Caki2 (cell line): ENCODE measurements around the gene TRAK1. TPM values are rescaled to one million over a fixed set of nuclear protein-coding genes. Genes with fewer than 3 reads are reported as not detected.
A peak's percentile ranks its signal among the peaks of the same experiment; 100 is the strongest.

Experiments used
- DNase-seq: peaks from one replicate; pipeline ENCODE4 v3.0.0-alpha.2; 2015; ENCODE audit warnings: low read depth
- in situ Hi-C: cut with HindIII; loops from 2 replicates; pipeline ENCODE4 v1.10.0; 2016; ENCODE audit warnings: low sequenced_read_pairs, low pct_unique_long_range_greater_than_20kb, mixed read lengths
- total RNA-seq: library from RNA; depleted of rRNA; stranded (reverse); fragments of >200 nt; shearing (Covaris generic); gene quantifications from 2 replicates; pipeline ENCODE4 v1.2.3, GENCODE V29; 2014; ENCODE audit warnings: low replicate concordance

The TRAK1 gene
- total RNA-seq, 1 experiment from 2014 or later, result 24.0 TPM

- in situ Hi-C loops, result no loop called here
- DNase-seq, result no peak
Observed at GRCh38 chr3:42115215-42115614, 24.1 kb downstream of the TRAK1 start.

GRCh38 chr3:42115946-42116345 is 24.8 kb downstream of the TRAK1 start:
- DNase-seq, result no peak
- in situ Hi-C loops, result no loop called here

GRCh38 chr3:42116466-42116865 is 25.3 kb downstream of the TRAK1 start:
- DNase-seq, result no peak
- in situ Hi-C loops, result no loop called here

- peak; percentile 83 for DNase-seq
- in situ Hi-C loops, result no loop called here
Observed at GRCh38 chr3:42117175-42118008, 26.2 kb downstream of the TRAK1 start.

- in situ Hi-C loops, result no loop called here
- DNase-seq, result peak; percentile 65
Observed at GRCh38 chr3:42118762-42119361, 27.7 kb downstream of the TRAK1 start.

- in situ Hi-C loops, result no loop called here
- DNase-seq, result no peak
Observed at GRCh38 chr3:42119561-42120355, 28.6 kb downstream of the TRAK1 start.

- DNase-seq, result no peak
- in situ Hi-C loops, result no loop called here
Observed at GRCh38 chr3:42120866-42121265, 29.7 kb downstream of the TRAK1 start.

- DNase-seq, result no peak
- in situ Hi-C loops, result no loop called here
Observed at GRCh38 chr3:42122261-42123011, 31.3 kb downstream of the TRAK1 start.

- in situ Hi-C loops, result no loop called here
- DNase-seq, result no peak
Observed at GRCh38 chr3:42123012-42123581, 31.9 kb downstream of the TRAK1 start.

- in situ Hi-C loops, result no loop called here
- DNase-seq, result no peak
Observed at GRCh38 chr3:42123824-42124658, 32.9 kb downstream of the TRAK1 start.

- in situ Hi-C loops, result no loop called here
- no peak for DNase-seq
Observed at GRCh38 chr3:42127226-42127625, 36.1 kb downstream of the TRAK1 start.

- in situ Hi-C loops, result no loop called here
- no peak for DNase-seq
Observed at GRCh38 chr3:42128526-42128925, 37.4 kb downstream of the TRAK1 start.

- in situ Hi-C loops, result no loop called here
Observed at GRCh38 chr3:42129014-42129953, 38.1 kb downstream of the TRAK1 start.

GRCh38 chr3:42130007-42130328 is 38.8 kb downstream of the TRAK1 start:
- in situ Hi-C loops, result no loop called here
- DNase-seq, result no peak

More at GRCh38 chr3:42129014-42129953, 38.1 kb downstream of the TRAK1 start:
- no peak for DNase-seq

GRCh38 chr3:42130329-42131070 is 39.3 kb downstream of the TRAK1 start:
- in situ Hi-C loops, result no loop called here

More at GRCh38 chr3:42130329-42131070, 39.3 kb downstream of the TRAK1 start:
- DNase-seq, result no peak
